RWPE1 (cell line): ENCODE measurements around the gene OR4D9.
A peak's percentile ranks its signal among the peaks of the same experiment; 100 is the strongest.

Experiments used
- CTCF ChIA-PET: fragments of 350-600 bp; sonication (Branson Sonifier 250); formaldehyde crosslinking; extraction: SDS; loops from one replicate; lab custom pipeline; 2021; lab: Yijun Ruan, JAX
- POLR2A ChIA-PET: fragments of 400-600 bp; formaldehyde crosslinking; extraction: SDS; loops from one replicate; lab custom pipeline; 2020; ENCODE audit warnings: antibody characterized with exemption; ENCODE audit not compliant: low non-redundant PET; lab: Yijun Ruan, JAX
- DNase-seq: peaks from one replicate; pipeline ENCODE4 v3.0.0; 2012; ENCODE audit warnings: low spot score
- H3K27ac ChIP-seq: fragments of 450-650 bp; 2 replicates; pipeline ENCODE4 v1.5.1; 2017
- TF ChIP-seq, protein P1 (sequence below): fragments of 450-650 bp; conservative IDR thresholded peaks from 2 replicates; pipeline ENCODE4 v1.5.1; 2017; ENCODE audit warnings: low read depth, mild to moderate bottlenecking

Gene OR4D9

DNA sequence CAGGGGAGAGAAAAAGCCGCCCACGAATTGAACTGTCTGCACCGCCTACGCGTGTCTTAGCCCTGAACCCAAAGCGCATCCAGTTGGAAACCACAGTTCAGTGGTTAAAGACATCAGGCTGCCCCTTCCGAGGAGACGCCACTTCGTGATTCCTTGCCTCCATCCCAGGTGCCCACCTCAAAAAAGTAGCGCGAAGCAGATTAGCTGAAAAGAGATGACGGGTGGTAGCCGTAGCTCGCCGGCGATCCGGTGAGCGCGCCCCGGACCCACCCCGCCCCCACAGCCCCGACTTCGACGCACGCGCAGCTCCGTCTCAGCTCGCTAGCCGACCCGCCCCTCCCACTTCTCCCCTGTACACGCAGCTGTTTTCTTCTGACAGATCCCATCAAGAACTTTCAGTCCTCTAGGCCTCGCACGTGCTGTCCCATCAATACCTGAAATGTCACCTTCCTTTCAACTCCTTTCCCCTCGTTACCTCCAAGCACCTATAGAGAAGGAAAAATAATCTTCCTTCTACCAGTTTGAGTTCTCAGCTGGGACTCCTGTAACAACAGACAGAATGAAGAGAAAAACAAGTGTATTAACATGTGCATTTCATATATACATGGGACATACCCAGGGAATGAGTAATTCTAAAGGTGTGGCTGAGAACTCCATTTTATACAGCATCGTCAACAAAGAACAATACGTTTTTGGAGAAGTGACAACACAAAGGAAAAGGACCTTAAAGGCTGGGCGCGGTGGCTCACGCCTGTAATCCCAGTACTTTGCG is 49.5 kb downstream of the OR4D9 start:
- peak; percentile 86 for DNase-seq
- ChIA-PET POLR2A (interaction anchor here (0.7 kb wide), 1 partner anchor 108 kb away, joined by 3 read pairs; the partner anchor contains the start of gene PATL1), CTCF (no interaction called here)
- peak overlapping the region; percentile 95 for H3K27ac ChIP-seq
- TF ChIP-seq, protein P1, sequence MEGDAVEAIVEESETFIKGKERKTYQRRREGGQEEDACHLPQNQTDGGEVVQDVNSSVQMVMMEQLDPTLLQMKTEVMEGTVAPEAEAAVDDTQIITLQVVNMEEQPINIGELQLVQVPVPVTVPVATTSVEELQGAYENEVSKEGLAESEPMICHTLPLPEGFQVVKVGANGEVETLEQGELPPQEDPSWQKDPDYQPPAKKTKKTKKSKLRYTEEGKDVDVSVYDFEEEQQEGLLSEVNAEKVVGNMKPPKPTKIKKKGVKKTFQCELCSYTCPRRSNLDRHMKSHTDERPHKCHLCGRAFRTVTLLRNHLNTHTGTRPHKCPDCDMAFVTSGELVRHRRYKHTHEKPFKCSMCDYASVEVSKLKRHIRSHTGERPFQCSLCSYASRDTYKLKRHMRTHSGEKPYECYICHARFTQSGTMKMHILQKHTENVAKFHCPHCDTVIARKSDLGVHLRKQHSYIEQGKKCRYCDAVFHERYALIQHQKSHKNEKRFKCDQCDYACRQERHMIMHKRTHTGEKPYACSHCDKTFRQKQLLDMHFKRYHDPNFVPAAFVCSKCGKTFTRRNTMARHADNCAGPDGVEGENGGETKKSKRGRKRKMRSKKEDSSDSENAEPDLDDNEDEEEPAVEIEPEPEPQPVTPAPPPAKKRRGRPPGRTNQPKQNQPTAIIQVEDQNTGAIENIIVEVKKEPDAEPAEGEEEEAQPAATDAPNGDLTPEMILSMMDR: no peak

DNA sequence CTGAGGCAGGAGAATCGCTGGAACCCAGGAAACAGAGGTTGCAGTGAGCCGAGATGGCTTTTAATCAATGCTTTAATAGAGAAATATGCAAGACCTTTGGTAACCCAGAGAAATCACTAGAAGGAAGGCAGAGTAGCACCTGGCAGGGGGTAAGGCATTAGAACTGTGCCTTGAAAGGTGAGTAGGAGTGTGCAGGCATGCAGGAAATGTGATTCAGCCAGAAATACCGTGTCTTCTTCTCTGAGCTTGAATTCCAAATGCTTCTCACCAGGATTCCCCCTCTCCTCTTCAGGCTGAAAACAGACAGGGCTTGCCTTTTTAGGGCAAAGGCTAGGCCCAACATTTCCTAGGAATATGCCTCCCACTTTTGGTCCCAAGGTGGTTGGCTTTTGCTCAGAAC is 51.0 kb downstream of the OR4D9 start:
- H3K27ac ChIP-seq: peak overlapping the region; percentile 95
- CTCF ChIA-PET: interaction anchor here (0.6 kb wide), 2 partner anchors 49 to 301 kb away, joined by 3 read pairs; no protein-coding TSS in a partner anchor
- TF ChIP-seq, protein P1: no peak
- DNase-seq: no peak
- POLR2A ChIA-PET: no interaction called here
